Osteoblast (primary cell): ENCODE results near the gene MTCL1. TPM values are rescaled to one million over a fixed set of nuclear protein-coding genes. Genes with fewer than 3 reads are reported as not detected.
A peak's percentile ranks its signal among the peaks of the same experiment; 100 is the strongest.

ENCODE experiments used
- DNase-seq: peaks from one replicate; pipeline ENCODE4 v3.0.0; 2011; ENCODE audit warnings: low spot score, mixed read lengths; ENCODE audit not compliant: insufficient read length; ENCODE audit errors: missing footprints
- H2AFZ ChIP-seq: 2 replicates; pipeline ENCODE4 v1.6.0; 2011; ENCODE audit warnings: mild to moderate bottlenecking, low read length
- H3K27ac ChIP-seq: 2 replicates; pipeline ENCODE4 v1.5.1; 2011; ENCODE audit warnings: mild to moderate bottlenecking, low read depth, low read length, moderate library complexity
- H3K27me3 ChIP-seq: 2 replicates; pipeline ENCODE4 v1.6.0; 2012; ENCODE audit warnings: mild to moderate bottlenecking, control low read depth, inconsistent platforms, low read length, moderate library complexity; ENCODE audit not compliant: insufficient read depth
- H3K36me3 ChIP-seq: 2 replicates; pipeline ENCODE4 v1.5.1; 2011; ENCODE audit warnings: mild to moderate bottlenecking, low read length, control low read depth, moderate library complexity; ENCODE audit not compliant: insufficient read depth
- H3K4me1 ChIP-seq: 2 replicates; pipeline ENCODE4 v1.5.1; 2011; ENCODE audit warnings: mild to moderate bottlenecking, low read length, control low read depth, moderate library complexity; ENCODE audit not compliant: insufficient read depth
- H3K4me2 ChIP-seq: 2 replicates; pipeline ENCODE4 v1.6.0; 2011; ENCODE audit warnings: mild to moderate bottlenecking, low read length; ENCODE audit not compliant: insufficient read depth
- H3K4me3 ChIP-seq: fragments of 200-600 bp; sonication (generic); 3 replicates; pipeline ENCODE4 v1.5.1; 2012; ENCODE audit warnings: mild to moderate bottlenecking, low read length, inconsistent platforms; ENCODE audit not compliant: insufficient read depth
- H3K79me2 ChIP-seq: 2 replicates; pipeline ENCODE4 v1.6.0; 2012; ENCODE audit warnings: mild to moderate bottlenecking, low read length, control low read depth, inconsistent platforms; ENCODE audit not compliant: insufficient read depth
- H3K9me3 ChIP-seq: 2 replicates; pipeline ENCODE4 v1.5.1; 2011; ENCODE audit warnings: low read depth, low read length, control low read depth
- H4K20me1 ChIP-seq: 2 replicates; pipeline ENCODE4 v1.6.0; 2012; ENCODE audit warnings: mild to moderate bottlenecking, low read length, control low read depth; ENCODE audit not compliant: insufficient read depth
- CTCF ChIP-seq: IDR thresholded peaks from 2 replicates; pipeline ENCODE4 v1.5.1; 2011; ENCODE audit warnings: mild to moderate bottlenecking, low read depth, low read length, moderate library complexity; ENCODE audit errors: extremely low read depth
- total RNA-seq: library from RNA; depleted of rRNA; stranded (reverse); fragments of >200 nt; gene quantifications from 2 replicates; pipeline ENCODE4 v1.2.3, GENCODE V29; 2012

The MTCL1 gene
- total RNA-seq, 1 donor = 38.0 TPM

DNA sequence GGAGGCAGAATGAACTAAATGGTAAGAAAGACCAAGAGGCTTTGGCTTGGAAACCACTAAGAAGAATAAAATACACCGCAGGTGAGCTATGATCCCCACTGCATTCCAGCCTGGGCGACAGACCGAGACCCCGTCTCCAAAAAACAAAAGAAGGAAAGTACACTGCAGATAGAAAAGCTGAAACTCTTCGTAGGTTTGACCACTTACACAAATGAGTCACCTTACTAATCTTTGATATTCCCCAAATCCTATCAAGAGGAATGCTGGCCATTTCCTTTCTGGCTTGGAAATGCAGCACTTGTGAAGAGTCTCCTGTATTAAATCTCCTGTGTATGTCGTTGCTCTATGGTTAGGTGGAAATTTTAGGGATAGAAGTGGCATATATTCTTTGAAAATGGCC lies 108.8 kb downstream of the MTCL1 start:
- Histone ChIP-seq H3K4me2 (peak overlapping the region; percentile 40), H3K27ac (peak overlapping the region; percentile 51), H2AFZ (no peak overlapping the region), H4K20me1 (no peaks in the 10 kb centered on the region), H3K27me3 (no peaks in the 10 kb centered on the region), H3K36me3 (peaks cover 38% of the 10 kb centered on the region), H3K9me3 (no peaks in the 10 kb centered on the region), H3K79me2 (no peaks in the 10 kb centered on the region), H3K4me1 (peaks cover 38% of the 10 kb centered on the region), H3K4me3 (peak overlapping the region; percentile 9)
- no peak for DNase-seq
- TF ChIP-seq CTCF = no peak

DNA sequence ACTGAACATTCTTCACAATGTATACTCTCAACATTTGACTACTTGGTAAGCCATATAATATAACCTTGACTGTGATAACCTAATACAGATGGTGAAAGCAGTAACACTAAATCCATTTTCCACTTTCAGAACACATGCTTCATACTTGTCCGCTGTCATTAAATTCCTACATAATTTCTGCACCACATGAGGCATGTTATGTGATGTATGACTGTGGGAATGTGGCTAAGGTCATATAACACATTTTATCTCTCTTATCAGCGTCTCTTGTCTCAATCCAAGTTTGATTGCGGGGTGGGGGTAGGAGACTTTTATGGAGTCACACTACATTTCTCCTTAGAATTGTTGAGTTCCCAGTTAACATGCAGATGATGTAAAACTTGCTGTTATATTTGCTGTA lies 110.9 kb downstream of the MTCL1 start:
- H3K4me1 ChIP-seq = peaks cover 38% of the 10 kb centered on the region
- no peak overlapping the region for H3K4me2 ChIP-seq
- TF ChIP-seq CTCF = no peak
- H3K36me3 ChIP-seq = peaks cover 44% of the 10 kb centered on the region
- no peaks in the 10 kb centered on the region for H3K27me3 ChIP-seq
- no peak for DNase-seq
- no peak overlapping the region for H3K27ac ChIP-seq
- H3K4me3 ChIP-seq = no peak overlapping the region
- H3K9me3 ChIP-seq = no peaks in the 10 kb centered on the region
- H2AFZ ChIP-seq = no peak overlapping the region
- no peaks in the 10 kb centered on the region for H4K20me1 ChIP-seq
- no peaks in the 10 kb centered on the region for H3K79me2 ChIP-seq

- Histone ChIP-seq H3K4me2 (no peak overlapping the region), H2AFZ (no peak overlapping the region), H3K9me3 (no peaks in the 10 kb centered on the region), H3K4me1 (peaks cover 38% of the 10 kb centered on the region), H3K79me2 (no peaks in the 10 kb centered on the region), H3K4me3 (no peak overlapping the region), H3K36me3 (peaks cover 45% of the 10 kb centered on the region), H3K27ac (no peak overlapping the region), H3K27me3 (no peaks in the 10 kb centered on the region), H4K20me1 (no peaks in the 10 kb centered on the region)
- no peak for TF ChIP-seq CTCF
- DNase-seq = peak; percentile 80
Measured at GRCh38 chr18:8816816-8817215, 111.5 kb downstream of the MTCL1 start.

GRCh38 chr18:8818982-8819381 lies 113.6 kb downstream of the MTCL1 start:
- Histone ChIP-seq H3K4me1 (peaks cover 21% of the 10 kb centered on the region), H3K4me3 (no peak overlapping the region), H4K20me1 (no peaks in the 10 kb centered on the region), H3K9me3 (no peaks in the 10 kb centered on the region), H3K79me2 (no peaks in the 10 kb centered on the region), H3K4me2 (no peak overlapping the region), H2AFZ (no peak overlapping the region), H3K27ac (no peak overlapping the region), H3K27me3 (no peaks in the 10 kb centered on the region), H3K36me3 (peaks cover 66% of the 10 kb centered on the region)
- DNase-seq = no peak
- no peak for TF ChIP-seq CTCF
